SK-N-SH (cell line): ENCODE data around the gene A2ML1.
"Not testable (repeated sequence)": the region's sequence is repeated elsewhere in the genome, so short reads cannot be mapped to it uniquely, and the experiment has no call there.

Experiments used
- GABPA ChIP-seq: IDR thresholded peaks from 2 replicates; pipeline ENCODE4 v1.4.0; 2012; ENCODE audit warnings: low read depth, mild to moderate bottlenecking
- NFIC ChIP-seq: IDR thresholded peaks from 2 replicates; pipeline ENCODE4 v1.4.0; 2012; ENCODE audit warnings: borderline replicate concordance

GRCh38 chr12:8859448-8859847, 37.0 kb downstream of the A2ML1 start:
- TF ChIP-seq NFIC, GABPA: not testable (repeated sequence)
